GM18508 (cell line): Measurements from ENCODE around the gene BTG1.

ENCODE experiments used
- ATAC-seq: cut with Tn5 transposase; IDR thresholded peaks from one replicate; pipeline ENCODE4 v1.9.1; 2021; ENCODE audit warnings: moderate number of reproducible peaks; ENCODE audit not compliant: insufficient read depth, unreplicated experiment

BTG1 gene, protein sequence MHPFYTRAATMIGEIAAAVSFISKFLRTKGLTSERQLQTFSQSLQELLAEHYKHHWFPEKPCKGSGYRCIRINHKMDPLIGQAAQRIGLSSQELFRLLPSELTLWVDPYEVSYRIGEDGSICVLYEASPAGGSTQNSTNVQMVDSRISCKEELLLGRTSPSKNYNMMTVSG

DNA sequence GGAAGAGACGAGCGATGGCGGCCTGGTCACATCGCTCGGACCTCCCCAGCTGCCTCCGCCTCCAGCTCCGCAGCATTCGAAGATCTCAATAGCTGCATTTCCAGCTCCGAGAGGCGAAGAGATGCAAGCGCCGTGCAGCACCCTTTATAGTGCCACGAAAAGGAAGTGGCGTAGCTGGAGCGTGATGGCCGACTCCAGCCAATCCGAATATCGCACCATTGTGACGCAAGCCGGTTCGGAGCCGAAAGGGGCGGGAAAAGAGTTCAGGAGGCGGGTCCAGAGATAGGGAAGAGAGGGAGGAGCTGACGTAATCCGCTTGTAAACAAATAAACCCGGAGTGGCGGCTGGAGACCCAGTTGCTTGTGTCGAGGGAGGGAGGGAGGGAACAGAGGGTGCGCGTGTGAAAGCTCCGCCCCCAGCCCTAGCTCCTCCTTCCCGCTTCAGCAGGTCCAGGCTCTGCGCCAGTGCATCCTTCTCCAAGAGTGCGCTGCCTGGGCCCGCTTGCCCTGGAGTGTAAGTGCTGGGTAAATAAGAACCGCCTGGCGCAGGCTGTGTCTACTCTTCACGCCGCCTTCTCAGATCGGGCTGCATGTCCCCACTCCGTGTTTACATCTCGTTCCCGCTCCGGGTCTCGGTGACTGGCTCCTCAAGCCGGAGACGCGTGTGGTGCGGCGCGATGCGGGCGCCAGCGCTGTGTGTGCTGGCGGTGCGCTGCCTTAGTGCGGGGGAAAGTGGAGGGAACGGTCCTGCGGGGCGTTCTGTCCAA lies at the start of gene BTG1:
TSS of gene BTG1 (minus strand) at position 116 of the 766 bp plus-strand sequence. CDS start 311 bp downstream, outside the sequence.
- peak; percentile 57 for ATAC-seq

DNA sequence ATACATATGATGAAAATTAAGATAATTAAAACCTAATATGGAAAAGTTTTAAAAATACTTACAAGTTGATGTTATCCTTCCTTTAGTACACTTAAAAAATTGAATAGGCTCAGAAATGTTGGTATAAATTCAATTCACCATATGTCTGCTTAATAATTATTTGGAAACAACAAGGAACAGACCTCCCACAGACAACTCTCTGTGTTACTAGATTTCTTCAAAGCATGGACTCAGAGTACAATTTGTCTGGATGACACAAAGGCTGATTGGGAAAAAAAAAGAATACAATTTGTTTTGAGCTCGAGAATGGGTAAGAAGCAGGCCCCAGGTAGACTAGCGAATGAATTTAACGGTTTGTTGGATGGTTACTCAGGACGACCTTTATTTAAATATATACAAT lies 48.9 kb upstream of the BTG1 start:
- ATAC-seq, result no peak

DNA sequence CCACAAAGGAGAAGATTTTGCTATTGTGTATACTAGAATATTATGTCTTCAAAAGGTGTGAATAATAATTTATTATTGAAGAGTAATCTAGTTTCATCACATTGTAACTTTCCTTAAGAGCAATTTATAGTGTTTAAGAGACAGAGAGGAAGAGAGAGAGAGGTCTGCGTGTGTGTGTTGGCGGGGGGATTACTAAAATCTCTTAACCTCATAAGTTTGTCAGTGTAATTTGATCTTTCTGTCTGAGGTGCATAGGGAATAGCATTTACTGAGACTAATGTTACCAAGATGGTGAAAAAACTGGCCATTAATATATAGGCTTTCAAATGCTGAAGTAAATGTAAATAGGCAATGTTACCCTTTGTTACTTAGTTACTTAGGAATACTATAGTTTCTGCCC lies 48.2 kb upstream of the BTG1 start:
- no peak for ATAC-seq

DNA sequence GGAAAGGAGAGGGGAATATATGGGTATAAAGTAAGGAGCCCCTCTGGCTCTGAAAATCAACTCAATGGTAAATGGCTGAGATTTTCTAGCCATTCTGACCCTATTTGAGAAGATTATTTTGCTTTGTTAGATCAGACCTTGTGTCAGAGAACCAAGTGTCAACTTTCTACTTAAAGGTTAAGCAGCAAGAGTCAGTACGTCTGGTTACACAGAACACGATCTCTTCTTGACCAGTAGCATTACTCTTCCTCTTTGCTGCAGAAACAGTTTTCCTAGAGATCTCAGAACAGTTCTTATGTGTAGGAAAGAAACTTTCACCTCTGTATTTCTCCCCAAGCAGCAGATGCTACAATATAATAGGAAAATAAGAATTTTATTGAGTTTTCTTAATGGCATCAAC lies 47.4 kb upstream of the BTG1 start:
- ATAC-seq, result no peak

DNA sequence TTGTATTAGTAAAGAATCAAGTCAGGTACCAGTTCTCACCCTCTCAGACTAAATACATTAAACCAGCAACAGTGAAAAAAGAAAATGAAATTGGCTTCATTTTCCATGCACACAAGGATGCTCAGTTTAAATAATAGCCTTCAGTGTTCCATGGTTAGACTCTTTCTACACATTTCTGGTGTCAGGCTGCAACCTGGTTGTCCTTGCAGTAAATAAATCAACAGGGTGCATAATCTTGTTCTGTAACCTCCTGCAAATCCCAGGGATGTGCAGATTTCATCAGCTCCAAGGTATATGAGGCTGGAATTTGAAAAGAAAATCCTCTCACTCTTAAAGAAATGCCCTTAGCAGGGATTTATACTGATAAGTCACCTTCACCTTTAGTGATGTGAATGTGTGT lies 46.7 kb upstream of the BTG1 start:
- no peak for ATAC-seq

DNA sequence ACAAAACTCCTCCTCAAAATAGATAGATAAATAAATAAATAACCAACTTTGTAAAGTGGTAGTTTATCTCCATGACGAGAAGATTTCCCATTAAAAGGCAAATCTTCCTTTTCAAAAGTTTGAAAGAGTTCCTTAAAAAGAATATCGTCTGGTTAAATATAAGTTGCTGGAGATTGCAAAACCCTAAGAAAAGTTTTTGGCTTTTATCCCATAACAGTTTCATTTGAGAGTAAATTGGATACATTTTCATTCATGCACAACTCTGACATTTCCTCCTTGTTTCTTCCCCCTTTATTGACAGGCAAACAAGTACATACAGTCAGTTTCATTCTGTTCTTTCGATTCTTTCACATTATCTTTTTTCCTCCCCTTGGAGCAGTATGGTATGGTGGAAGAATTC lies 45.4 kb upstream of the BTG1 start:
- no peak for ATAC-seq

DNA sequence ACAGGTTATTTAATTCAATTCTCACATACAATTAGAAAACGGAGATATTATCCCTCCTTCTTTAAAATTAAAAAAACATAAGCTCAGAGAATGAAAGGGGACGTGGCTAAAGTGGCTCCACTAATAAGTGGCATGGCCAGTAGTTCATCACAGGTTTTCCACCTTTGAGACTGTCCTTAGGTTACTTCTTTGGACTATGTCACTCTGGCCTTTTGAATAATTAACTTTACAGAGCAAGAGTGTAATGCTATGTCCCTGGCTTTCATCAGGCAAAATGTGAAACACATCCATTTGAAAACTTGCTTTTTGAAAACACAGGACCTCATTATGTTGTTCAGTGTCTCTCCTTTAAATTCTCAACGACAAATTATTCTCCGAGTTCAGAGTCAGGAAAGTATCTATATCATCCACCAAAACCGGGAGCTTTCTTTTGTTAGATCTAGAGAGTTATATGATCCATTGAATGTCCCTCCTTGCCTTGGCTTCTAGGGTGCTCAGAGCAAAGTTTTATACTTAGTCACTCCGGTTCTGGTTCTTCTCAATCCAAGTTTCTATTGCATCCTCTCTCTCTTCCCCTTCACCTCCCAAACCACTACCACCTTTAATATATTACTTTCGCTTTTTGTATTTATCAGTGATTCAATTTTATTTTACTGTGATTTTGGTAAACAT lies 43.0 kb upstream of the BTG1 start:
- no peak for ATAC-seq

DNA sequence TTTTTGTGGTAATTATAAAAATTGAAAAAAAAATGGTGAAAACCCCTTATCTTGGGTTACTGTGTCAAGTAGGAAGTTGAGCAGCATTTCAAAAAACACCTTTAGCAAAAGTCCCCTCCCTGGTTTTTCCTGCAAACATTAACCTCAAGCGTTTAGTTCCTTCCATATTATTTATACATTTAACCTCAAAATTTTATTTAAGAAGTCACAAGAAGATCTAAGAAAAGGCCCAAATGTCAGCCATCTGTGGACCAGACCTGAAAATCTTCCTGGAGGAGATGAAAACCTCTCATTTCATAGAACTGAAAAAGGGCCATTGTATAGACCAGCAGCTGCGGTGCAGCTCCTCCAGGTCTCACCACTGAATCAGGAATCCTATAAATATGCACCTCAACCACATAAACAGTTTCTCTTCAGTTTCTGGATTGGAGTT lies 40.4 kb upstream of the BTG1 start:
- no peak for ATAC-seq

DNA sequence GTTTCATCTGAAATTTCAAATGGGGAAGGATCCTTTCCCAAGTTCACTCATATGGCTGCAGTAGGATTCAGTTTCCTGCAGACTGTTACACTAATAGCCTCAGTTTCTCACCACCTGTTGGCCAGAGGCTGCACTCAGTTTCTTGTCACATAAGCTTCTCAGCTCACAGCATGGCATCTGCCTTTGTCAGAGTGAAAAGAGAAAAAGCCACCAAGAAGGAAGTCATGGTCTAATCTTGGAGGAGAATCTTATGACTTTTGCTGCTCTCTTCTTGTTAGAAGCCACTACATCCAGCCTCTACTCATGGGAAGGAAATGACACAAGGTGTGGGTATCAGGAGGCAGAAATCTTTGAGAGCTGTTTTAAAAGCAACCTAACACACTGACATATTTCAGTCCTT lies 39.4 kb upstream of the BTG1 start:
- peak; percentile 65 for ATAC-seq

DNA sequence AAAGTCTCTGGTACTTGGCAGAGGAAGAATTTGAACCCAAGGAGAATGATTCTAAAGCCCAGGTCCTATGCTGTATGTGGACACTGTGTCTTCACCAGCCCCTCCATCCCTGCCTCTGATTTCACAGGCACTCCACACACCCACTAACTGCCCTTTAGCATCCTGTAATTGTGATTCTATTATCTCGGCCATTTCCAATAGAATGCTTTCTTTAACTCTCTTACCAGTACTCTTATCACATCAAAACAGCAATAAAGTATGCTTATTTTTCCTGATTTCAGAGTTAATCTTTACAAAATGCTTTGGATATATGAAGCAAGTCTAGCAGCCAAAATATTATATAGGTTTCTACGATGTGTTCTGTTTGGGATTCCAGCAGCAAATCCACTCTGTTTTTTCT lies 37.9 kb upstream of the BTG1 start:
- no peak for ATAC-seq

DNA sequence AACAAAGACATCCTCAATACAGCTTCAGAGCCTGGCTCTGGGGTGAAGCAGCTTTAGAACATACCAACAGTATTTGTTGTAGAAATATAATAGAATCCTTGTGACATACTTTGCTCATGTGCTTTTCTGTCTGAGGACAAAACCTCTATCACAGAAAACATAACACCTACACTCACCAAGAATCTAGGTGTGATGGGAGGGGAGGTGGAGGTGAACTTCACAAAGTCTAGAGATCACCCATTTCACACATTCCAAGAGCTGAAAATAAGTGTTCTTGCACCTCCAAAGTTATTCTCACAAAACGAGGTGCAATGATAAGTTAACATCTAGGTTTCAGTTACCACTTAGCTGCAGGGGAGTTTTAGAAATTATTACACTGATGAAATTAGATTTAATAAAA lies 32.7 kb upstream of the BTG1 start:
- ATAC-seq, result no peak

DNA sequence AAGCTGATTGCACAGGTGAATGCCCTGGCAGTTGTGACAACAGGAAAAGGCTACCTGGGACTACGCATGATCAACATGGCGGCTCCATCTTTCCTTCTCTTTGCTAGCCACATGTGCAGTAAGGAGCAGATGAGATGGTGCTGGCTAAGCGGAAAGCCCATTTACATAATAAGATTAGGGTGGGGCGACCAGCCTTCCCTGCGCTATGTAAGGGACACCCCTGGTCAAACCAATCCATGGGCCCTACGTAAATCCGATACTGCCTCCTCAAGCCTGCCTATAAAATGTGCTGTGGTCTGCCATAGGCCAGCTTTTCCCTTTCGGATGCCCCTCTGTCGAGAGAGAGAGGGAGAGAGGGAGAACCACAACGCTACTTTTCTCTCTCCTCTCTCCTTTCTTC lies 31.0 kb upstream of the BTG1 start:
- ATAC-seq, result no peak

DNA sequence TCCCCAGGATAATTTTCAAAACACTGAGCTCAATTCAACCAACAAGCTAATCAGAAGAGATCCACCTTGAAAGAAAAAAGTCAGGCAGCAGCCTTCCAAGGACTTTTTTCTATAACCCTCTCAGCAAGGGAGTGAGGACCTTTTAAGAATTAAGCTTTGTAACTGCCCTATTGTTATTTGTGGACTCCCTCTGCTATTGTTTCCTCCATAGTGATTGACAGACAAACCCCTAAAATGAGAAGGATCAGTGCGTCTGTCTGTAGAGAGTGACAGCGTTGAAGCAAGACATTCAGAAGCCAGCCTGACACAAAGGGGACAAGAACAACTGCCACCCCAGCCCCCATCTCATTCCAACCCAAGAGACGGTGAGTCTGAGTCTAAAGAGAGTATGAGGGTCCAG lies 30.3 kb upstream of the BTG1 start:
- no peak for ATAC-seq

DNA sequence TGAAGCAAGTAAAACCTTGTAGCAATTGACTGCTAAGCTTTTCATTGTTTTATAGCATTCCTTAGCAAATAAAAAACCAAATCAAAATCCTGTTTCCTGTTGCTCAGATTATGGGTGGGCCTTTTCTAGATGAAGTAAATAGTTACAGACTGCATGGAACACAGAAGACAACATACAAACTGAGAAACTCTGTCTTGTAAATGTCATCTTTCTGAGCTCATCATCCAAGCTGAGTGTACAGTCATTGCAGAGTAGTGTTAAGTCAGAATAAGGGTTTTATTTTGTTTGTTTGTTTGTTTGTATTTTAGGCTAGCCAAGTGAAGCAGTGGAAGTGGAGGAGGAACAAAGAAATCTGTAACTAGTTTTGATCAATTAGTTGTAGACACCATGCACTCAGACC lies 24.4 kb upstream of the BTG1 start:
- no peak for ATAC-seq

DNA sequence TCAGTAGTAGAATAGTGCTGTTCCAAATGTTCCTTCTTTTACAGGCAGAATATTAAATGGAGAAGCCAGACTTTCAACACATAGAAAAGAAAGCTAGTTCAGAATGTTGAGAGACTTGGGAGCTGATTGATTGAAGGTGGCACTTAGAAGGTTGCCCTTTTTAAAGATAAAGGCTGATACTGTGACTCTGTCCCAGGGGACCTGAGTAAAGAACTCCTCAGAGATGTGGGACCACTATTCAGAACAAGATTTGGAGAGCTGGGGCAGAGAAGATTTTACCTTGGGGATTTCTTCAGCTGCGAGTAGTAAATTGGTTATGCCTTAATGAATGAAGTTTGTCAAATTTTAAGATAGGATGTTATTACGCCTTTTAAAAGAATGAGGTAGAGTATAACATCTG lies 21.4 kb upstream of the BTG1 start:
- no peak for ATAC-seq

DNA sequence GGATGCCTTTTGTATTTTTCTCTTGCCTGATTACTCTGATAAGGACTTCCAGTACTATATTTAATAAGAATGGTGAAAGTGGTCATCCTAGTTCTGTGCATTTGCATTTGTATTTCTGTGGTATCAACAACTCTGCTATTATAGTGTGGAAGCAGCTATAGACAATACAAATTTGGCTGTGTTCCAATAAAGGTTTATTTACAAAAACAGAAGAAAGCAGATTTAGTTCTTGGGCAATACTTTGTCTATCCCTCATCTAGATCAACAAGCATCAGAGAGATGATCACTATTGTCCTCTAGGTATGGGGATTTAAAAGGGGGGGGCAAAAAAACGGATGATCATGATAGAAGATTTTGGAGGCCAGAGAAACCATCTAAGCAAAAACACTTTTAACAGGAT lies 19.1 kb upstream of the BTG1 start:
- no peak for ATAC-seq

DNA sequence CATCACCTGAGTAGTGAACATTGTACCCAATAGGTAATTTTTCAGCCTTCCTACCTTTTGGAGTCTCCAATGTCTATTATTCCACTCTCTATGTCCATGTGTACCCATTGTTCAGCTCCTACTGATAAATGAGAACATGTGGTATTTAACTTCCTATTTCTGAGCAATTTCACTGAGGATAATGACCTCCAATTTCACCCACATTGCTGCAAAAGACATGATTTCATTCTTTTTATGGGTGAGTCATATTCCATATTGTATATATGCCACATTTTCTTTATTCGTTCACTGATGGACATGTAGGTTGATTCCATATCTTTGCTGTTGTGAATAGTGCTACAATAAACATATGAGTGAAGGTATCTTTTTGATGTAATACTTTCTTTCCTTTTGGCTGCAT lies 16.4 kb upstream of the BTG1 start:
- no peak for ATAC-seq

DNA sequence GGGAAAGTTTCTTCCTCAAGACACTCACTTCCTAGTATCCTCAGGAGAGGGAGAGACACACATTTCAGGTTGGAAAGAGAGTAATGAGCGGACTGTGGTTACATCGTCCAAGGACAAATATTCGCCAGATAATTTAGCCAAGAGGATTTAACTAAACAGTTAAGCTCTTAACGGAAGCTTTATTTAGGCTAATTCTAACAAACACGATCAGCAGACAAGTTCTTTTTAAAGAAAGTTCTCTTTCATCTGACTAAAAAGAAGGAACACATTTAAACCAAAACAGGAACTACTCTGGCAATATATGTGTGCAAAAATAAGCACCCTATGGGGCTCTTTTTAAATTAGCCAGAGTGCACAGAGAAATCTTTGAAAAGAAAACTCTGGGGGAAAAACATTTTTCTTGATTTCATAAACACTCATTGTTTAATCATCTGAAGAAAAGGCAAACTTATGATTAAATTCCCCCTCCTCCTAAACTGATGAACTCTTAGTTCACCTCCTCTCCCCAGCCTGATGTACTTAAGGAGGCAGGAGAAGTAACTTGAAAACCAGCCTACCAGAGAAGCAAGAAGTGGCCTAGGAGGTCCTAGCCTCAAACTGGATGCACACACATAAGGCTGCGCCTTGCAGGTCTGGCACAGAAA lies 13.3 kb upstream of the BTG1 start:
- no peak for ATAC-seq

DNA sequence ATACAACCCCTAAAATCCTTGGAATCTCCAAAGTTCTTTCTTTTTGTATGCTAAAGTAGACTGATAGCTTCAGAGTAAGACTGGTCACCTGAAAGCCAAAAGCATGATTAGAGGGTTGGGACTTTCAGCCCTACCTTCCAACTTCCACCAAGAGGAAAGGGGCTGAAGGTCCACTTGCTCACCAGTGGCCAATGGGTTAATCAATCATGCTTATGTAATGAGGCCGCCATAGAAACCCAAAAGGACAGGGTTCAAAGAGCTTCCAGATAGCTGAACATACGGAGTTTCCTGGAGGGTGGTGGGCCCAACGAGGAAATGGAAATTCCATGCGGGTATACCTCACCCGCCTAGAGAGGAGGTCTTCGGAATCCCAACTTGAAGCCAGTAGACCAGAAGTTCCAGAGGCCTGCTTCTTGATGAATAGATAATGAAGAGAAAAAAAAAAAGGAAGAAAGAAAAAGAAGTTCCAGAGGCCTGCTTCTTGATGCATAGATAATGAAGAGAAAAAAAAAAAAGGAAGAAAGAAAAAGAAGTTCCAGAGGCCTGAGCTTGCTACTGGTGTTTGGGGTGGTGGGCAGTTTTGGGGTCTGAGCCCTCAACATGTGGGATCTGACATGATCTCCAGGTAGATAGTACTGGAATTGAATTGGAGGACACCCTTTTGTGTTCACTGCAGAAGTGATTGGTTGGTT lies 11.2 kb upstream of the BTG1 start:
- ATAC-seq, result no peak

DNA sequence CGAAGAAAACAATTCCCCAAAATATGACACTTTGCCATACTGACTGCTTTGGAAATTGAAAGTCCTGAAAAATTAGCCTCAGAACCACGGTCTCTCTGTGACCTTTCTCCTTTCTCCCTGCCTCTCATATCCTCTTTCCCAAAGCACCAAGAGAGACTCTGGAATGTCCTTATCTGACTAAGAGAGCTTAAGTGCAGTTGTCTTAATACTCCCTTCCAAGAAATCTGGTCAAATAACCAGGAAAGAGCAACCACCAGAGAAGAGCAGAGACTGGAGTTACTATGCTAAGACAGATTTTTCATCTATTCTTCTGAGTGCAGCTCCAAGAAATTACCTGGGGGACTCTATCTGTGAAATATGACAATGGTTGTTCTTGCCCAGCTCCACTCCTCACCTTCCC lies 10.5 kb upstream of the BTG1 start:
- ATAC-seq, result no peak

DNA sequence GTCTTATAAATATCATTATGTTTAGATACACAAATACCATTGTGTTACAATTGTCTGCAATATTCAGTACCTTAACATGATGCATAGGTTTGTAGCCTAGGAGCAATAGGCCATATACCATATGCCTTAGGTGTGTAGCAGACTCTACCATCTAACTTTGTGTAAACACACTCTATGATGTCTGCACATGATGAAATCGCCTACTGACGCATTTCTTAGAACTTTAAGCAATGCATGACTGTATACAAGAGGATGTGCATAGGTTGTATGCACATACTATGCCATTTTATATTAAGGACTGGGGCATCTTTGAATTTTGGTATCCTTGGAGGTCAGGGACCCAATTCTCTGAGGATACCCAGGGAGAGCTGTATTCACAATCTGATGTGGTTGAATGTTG lies 10.1 kb upstream of the BTG1 start:
- no peak for ATAC-seq
